GM12873 (cell line): Measurements from ENCODE around the gene TRIOBP.

Experiments used
- TF ChIP-seq, protein P1 (sequence below): IDR thresholded peaks from 2 replicates; pipeline ENCODE4 v1.5.1; 2012; ENCODE audit warnings: low read depth, mild to moderate bottlenecking, moderate library complexity, low read length, control low read depth; ENCODE audit not compliant: insufficient read depth; ENCODE audit errors: missing control alignments

Gene TRIOBP

GRCh38 chr22:37805810-37806277, 109.0 kb downstream of the TRIOBP start:
- TF ChIP-seq, protein P1, sequence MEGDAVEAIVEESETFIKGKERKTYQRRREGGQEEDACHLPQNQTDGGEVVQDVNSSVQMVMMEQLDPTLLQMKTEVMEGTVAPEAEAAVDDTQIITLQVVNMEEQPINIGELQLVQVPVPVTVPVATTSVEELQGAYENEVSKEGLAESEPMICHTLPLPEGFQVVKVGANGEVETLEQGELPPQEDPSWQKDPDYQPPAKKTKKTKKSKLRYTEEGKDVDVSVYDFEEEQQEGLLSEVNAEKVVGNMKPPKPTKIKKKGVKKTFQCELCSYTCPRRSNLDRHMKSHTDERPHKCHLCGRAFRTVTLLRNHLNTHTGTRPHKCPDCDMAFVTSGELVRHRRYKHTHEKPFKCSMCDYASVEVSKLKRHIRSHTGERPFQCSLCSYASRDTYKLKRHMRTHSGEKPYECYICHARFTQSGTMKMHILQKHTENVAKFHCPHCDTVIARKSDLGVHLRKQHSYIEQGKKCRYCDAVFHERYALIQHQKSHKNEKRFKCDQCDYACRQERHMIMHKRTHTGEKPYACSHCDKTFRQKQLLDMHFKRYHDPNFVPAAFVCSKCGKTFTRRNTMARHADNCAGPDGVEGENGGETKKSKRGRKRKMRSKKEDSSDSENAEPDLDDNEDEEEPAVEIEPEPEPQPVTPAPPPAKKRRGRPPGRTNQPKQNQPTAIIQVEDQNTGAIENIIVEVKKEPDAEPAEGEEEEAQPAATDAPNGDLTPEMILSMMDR = no peak

GRCh38 chr22:37806409-37807333, 109.8 kb downstream of the TRIOBP start:
- TF ChIP-seq, protein P1 = no peak

DNA sequence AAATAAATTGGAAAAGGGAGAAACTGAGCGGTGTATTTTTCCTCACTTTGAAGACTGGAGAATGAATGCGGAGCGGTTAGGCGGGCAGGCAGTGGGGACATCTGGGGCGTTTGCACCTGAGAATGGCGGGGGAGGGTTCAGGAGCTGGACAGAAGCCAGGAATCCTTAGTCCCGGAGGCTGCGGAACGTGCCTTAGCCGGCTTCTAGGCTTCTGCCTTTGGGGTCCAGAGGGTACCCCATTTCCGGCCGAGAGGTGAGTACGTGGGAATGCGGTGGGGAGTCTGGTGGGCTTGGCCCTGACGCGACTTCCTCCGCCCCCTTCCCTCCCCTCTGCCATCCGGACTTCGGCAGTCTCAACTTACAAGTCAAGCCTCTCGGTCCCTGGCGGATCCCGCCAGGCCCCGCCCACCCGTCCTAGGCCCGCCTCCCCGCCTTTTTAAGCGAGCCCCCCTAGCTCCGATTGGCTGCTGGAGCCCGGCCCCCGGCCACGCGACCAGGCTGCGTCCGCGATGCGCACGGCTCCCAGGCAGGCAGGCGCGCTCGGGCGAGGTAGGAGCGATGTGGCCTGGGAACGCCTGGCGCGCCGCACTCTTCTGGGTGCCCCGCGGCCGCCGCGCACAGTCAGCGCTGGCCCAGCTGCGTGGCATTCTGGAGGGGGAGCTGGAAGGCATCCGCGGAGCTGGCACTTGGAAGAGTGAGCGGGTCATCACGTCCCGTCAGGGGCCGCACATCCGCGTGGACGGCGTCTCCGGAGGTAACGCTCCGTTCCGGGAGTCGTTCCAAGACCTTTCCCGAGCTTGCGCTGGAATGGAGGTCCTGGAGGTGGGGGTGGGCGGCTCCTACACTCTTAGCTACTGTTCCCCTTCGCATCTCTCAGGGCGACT, 110.8 kb downstream of the TRIOBP start, which contains the start of gene GCAT:
Gene GCAT, plus strand, starts transcription at position 525 of the 884 bp plus-strand sequence. Its CDS starts 34 bp downstream, at position 559.
- TF ChIP-seq, protein P1 = no peak

- TF ChIP-seq, protein P1 = no peak
These were observed 111.4 kb downstream of the TRIOBP start for GRCh38 chr22:37808294-37808657.

- TF ChIP-seq, protein P1 = no peak
These were observed 113.0 kb downstream of the TRIOBP start for GRCh38 chr22:37809672-37810333.

- TF ChIP-seq, protein P1 = no peak
These were observed 115.0 kb downstream of the TRIOBP start for GRCh38 chr22:37811867-37812266.
